Right lobe of liver (tissue), 6 donors: ENCODE results near the gene MYBPC3. TPM values are rescaled to one million over a fixed set of nuclear protein-coding genes. Genes with fewer than 3 reads are reported as not detected.
A peak's percentile ranks its signal among the peaks of the same experiment; 100 is the strongest.

Experiments used
- ATAC-seq, 4 donors: fragments of 200-7000 bp; cut with Tn5 transposase; one replicate each; pipeline ENCODE4 v1.9.1; 2020; ENCODE audit warnings: mild to moderate bottlenecking in 4 of 4, moderate library complexity in 4 of 4
- DNase-seq, 3 donors: peaks; one replicate each; pipeline ENCODE4 v3.0.0-alpha.2; 2020
- H3K27ac ChIP-seq, 3 donors: fragments of 200-600 bp; one replicate each; pipeline ENCODE4 v1.8.0; 2022
- H3K27me3 ChIP-seq, 2 donors: fragments of 200-600 bp; one replicate each; pipeline ENCODE4 v1.8.0; 2022
- H3K36me3 ChIP-seq, 4 donors: fragments of 200-600 bp; sonication (generic) in 1 of 4; one replicate each; pipeline versions ENCODE4 v1.5.1 to v1.8.0; 2017 to 2022; ENCODE audit warnings: control low read depth in 1 of 4
- H3K4me1 ChIP-seq, 4 donors: fragments of 200-600 bp; sonication (generic) in 1 of 4; one replicate each; pipeline versions ENCODE4 v1.5.1 to v1.8.0; 2017 to 2022; ENCODE audit warnings: control low read depth in 1 of 4
- H3K4me3 ChIP-seq, 3 donors: fragments of 200-600 bp; one replicate each; pipeline ENCODE4 v1.8.0; 2022
- H3K9me3 ChIP-seq, 4 donors: fragments of 200-600 bp; sonication (generic) in 1 of 4; one replicate each; pipeline versions ENCODE4 v1.5.1 to v1.8.0; 2017 to 2022; ENCODE audit warnings: control low read depth in 1 of 4
- CTCF ChIP-seq, 4 donors: fragments of 200-600 bp in 3 of 4; fragments of 450-650 bp in 1 of 4; IDR thresholded peaks; one replicate each; pipeline versions ENCODE4 v1.5.1 to v1.8.0; 2016 to 2022; ENCODE audit warnings: antibody characterized with exemption in 4 of 4, mild to moderate bottlenecking in 2 of 4
- POLR2A ChIP-seq: fragments of 450-650 bp; IDR thresholded peaks from one replicate; pipeline ENCODE4 v1.6.1; 2017; ENCODE audit warnings: antibody characterized with exemption, mild to moderate bottlenecking
- WGBS: methylation state at CpG from one replicate; pipeline ENCODE4 v1.1.6; 2018; ENCODE audit warnings: low coverage, low lambda C conversion rate; ENCODE audit not compliant: insufficient coverage; ENCODE audit errors: missing lambda C conversion rate; 5-methylcytosine and 5-hydroxymethylcytosine counted together
- intact Hi-C, 2 donors: fragments of 100-400 bp; cut with DNase I; formaldehyde crosslinking; loops; one replicate each; pipeline versions ENCODE4 v1.11.2 to v1.14.1; 2022
- total RNA-seq, 6 experiments: library from RNA; depleted of rRNA in 2 of 6; stranded (reverse); fragments of >200 nt in 2 of 6; fragmentation: NEBNext Ultra II Directional in 3 of 6; extraction: Animal tissue kit (Norgen Biotek cat#: 25700) in 3 of 6; gene quantifications; one replicate each; pipeline versions ENCODE4 v1.1.0 to v1.2.4, GENCODE V29; 2016 to 2023
- donor health status: DM: no; HTN: yes; CAD: no.
- donor health status: DM: no; HTN: no; CAD: no.
- donor health status: DM: no; HTN: no; CAD: no.
- donor health status: DM: no; HTN: yes; CAD: no.
- donor health status: DM: no; HTN: yes; CAD: no.

MYBPC3 gene
- total RNA-seq, 6 experiments from 2014 or later, result 0.04 to 0.24 (median 0.13) TPM; not detected in 1

- Histone ChIP-seq H3K27ac (no peak overlapping the region), H3K27me3 (no peaks in the 10 kb centered on the region), H3K4me1 (no peaks in the 10 kb centered on the region), H3K4me3 (no peak overlapping the region), H3K9me3 (no peaks in the 10 kb centered on the region), H3K36me3 (no peaks in the 10 kb centered on the region)
- 84% methylated on average over 8 of the region's 9 CpGs for WGBS
- TF ChIP-seq POLR2A (no peak), CTCF (IDR thresholded peaks at IDR 0.05) (no peak)
- intact Hi-C loops, result loop anchor here in 1 of 2 donors (10.0 kb wide), 1 partner anchor 92 kb away; no protein-coding TSS in a partner anchor
- DNase-seq, result peak in 1 of 3 donors; percentile 27
- ATAC-seq, result no peak
These were observed 3.9 kb upstream of the MYBPC3 start for GRCh38 chr11:47356129-47356997.

- no peak for TF ChIP-seq POLR2A
- peak; percentile 93 to 97 (median 94) for TF ChIP-seq CTCF (IDR thresholded peaks at IDR 0.05)
- WGBS, result 70% methylated on average over 8 of the region's 47 CpGs
- ATAC-seq (peak; percentile 93 to 98 (median 96)), DNase-seq (peak; percentile 93 to 95 (median 95))
- intact Hi-C loops, result loop anchor here in 1 of 2 donors (10.0 kb wide), 1 partner anchor 91 kb away; no protein-coding TSS in a partner anchor
- peak overlapping the region; percentile 14 to 59 (median 42) for H3K27ac ChIP-seq
- H3K27me3 ChIP-seq, result no peaks in the 10 kb centered on the region
- H3K4me3 ChIP-seq, result peak overlapping the region; percentile 27 to 59 (median 52)
- H3K36me3 ChIP-seq, result no peaks in the 10 kb centered on the region
- no peaks in the 10 kb centered on the region for H3K4me1 ChIP-seq
- H3K9me3 ChIP-seq, result no peaks in the 10 kb centered on the region
These were observed 3.0 kb upstream of the MYBPC3 start for GRCh38 chr11:47355283-47356128.

- TF ChIP-seq POLR2A (no peak), CTCF (IDR thresholded peaks at IDR 0.05) (no peak)
- Histone ChIP-seq H3K27ac (peak overlapping the region; percentile 14 to 59 (median 42)), H3K4me1 (no peaks in the 10 kb centered on the region), H3K36me3 (no peaks in the 10 kb centered on the region), H3K4me3 (peak overlapping the region; percentile 27 to 59 (median 52)), H3K9me3 (no peaks in the 10 kb centered on the region), H3K27me3 (no peaks in the 10 kb centered on the region)
- ATAC-seq (peak in 1 of 4 donors; percentile 57), DNase-seq (peak in 1 of 3 donors; percentile 58)
- intact Hi-C loops, result loop anchor here (5.0 to 10.0 kb wide), 2 partner anchors 90 to 173 kb away; no protein-coding TSS in a partner anchor
- 28% methylated on average over 3 of the region's 32 CpGs for WGBS
These were observed 2.4 kb upstream of the MYBPC3 start for GRCh38 chr11:47354913-47355282.

GRCh38 chr11:47353978-47354774, 1.7 kb upstream of the MYBPC3 start:
- no peak for TF ChIP-seq POLR2A
- TF ChIP-seq CTCF (IDR thresholded peaks at IDR 0.05), result no peak
- 82% methylated on average over 5 of the region's 15 CpGs for WGBS
- Histone ChIP-seq H3K27me3 (no peaks in the 10 kb centered on the region), H3K36me3 (no peaks in the 10 kb centered on the region), H3K9me3 (no peaks in the 10 kb centered on the region), H3K4me1 (no peaks in the 10 kb centered on the region), H3K4me3 (no peak overlapping the region), H3K27ac (no peak overlapping the region)
- intact Hi-C loops, result loop anchor here (5.0 to 10.0 kb wide), 2 partner anchors 89 to 172 kb away; no protein-coding TSS in a partner anchor
- ATAC-seq (no peak), DNase-seq (peak in 1 of 3 donors; percentile 8)
